DND-41 (cell line): ENCODE data around the gene ERBB2.

Experiments used
- CTCF ChIP-seq: IDR thresholded peaks from 2 replicates; pipeline ENCODE4 v1.5.1; 2012; ENCODE audit warnings: borderline replicate concordance, low read length, moderate library complexity, mild to moderate bottlenecking; ENCODE audit not compliant: poor library complexity, severe bottlenecking; ENCODE audit errors: extremely low read depth
- EZH2 ChIP-seq: IDR thresholded peaks from 3 replicates; pipeline ENCODE4 v1.6.1; 2012; ENCODE audit warnings: borderline replicate concordance, low read depth, mild to moderate bottlenecking, moderate library complexity, low read length, inconsistent platforms; ENCODE audit not compliant: severe bottlenecking

- TF ChIP-seq EZH2 (no peak), CTCF (no peak)
Observed at GRCh38 chr17:39736319-39737165, 36.7 kb downstream of the ERBB2 start.
